HEK293 (cell line): ENCODE measurements around the gene FALEC.

Experiments used
- CTCF ChIA-PET: fragments of 350-600 bp; formaldehyde crosslinking; extraction: SDS; loops from one replicate; lab custom pipeline; 2021; ENCODE audit warnings: antibody characterized with exemption; lab: Yijun Ruan, JAX
- POLR2A ChIA-PET: fragments of 300-600 bp; formaldehyde crosslinking; extraction: SDS; loops from one replicate; lab custom pipeline; 2020; ENCODE audit warnings: antibody characterized with exemption, inconsistent platforms; lab: Yijun Ruan, JAX
- H3K27ac ChIP-seq: fragments of 200-500 bp; sonication (Bioruptor generic); 2 replicates; pipeline ENCODE4 v1.5.1; 2014; ENCODE audit warnings: low read depth, low read length, control low read depth, inconsistent platforms; ENCODE audit errors: extremely low read depth
- H3K36me3 ChIP-seq, 2 experiments: fragments of 200-500 bp in 1 of 2; sonication (Bioruptor generic) in 1 of 2; 1 replicate in 1 of 2; 2 replicates in 1 of 2; pipeline ENCODE4 v1.5.1; 2014 to 2017; ENCODE audit warnings: inconsistent platforms in 2 of 2, low read length in 2 of 2; ENCODE audit not compliant: control insufficient read depth in 2 of 2, insufficient read depth in 1 of 2
- H3K4me1 ChIP-seq: fragments of 200-500 bp; sonication (Bioruptor generic); 2 replicates; pipeline ENCODE4 v1.5.1; 2014; ENCODE audit warnings: mild to moderate bottlenecking, low read length, inconsistent platforms; ENCODE audit not compliant: control insufficient read depth, insufficient read depth
- H3K4me3 ChIP-seq: 2 replicates; pipeline ENCODE4 v1.5.1; 2011; ENCODE audit warnings: low read depth, mild to moderate bottlenecking, control low read depth, low read length, moderate library complexity
- H3K9me3 ChIP-seq: fragments of 200-500 bp; sonication (Bioruptor generic); 2 replicates; pipeline ENCODE4 v1.5.1; 2014; ENCODE audit warnings: low read depth, low read length, inconsistent platforms; ENCODE audit not compliant: control insufficient read depth, insufficient read depth
- EGR2 ChIP-seq: fragments of 450-650 bp; formaldehyde crosslinking; IDR thresholded peaks from 2 replicates; pipeline ENCODE4 v1.5.1; 2016; ENCODE audit warnings: low read depth, missing biosample characterization, missing genetic modification characterization
- FEZF1 ChIP-seq: fragments of 450-650 bp; formaldehyde crosslinking; IDR thresholded peaks from 2 replicates; pipeline ENCODE4 v1.5.1; 2016; ENCODE audit warnings: missing biosample characterization, missing genetic modification characterization
- GFI1B ChIP-seq: fragments of 450-650 bp; formaldehyde crosslinking; IDR thresholded peaks from 2 replicates; pipeline ENCODE4 v1.5.1; 2016; ENCODE audit warnings: missing biosample characterization, missing genetic modification characterization
- KLF9 ChIP-seq: fragments of 450-650 bp; formaldehyde crosslinking; IDR thresholded peaks from 2 replicates; pipeline ENCODE4 v1.5.1; 2016; ENCODE audit warnings: missing biosample characterization, missing genetic modification characterization, low read depth
- OSR2 ChIP-seq: fragments of 450-650 bp; formaldehyde crosslinking; IDR thresholded peaks from 2 replicates; pipeline ENCODE4 v1.5.1; 2016; ENCODE audit warnings: missing biosample characterization, missing genetic modification characterization
- OVOL3 ChIP-seq: fragments of 450-650 bp; formaldehyde crosslinking; IDR thresholded peaks from 2 replicates; pipeline ENCODE4 v1.5.1; 2016; ENCODE audit warnings: missing biosample characterization, missing genetic modification characterization
- PRDM1 ChIP-seq: fragments of 450-650 bp; formaldehyde crosslinking; IDR thresholded peaks from 2 replicates; pipeline ENCODE4; 2016; ENCODE audit warnings: missing biosample characterization, missing genetic modification characterization
- PRDM4 ChIP-seq: fragments of 450-650 bp; formaldehyde crosslinking; IDR thresholded peaks from 2 replicates; pipeline ENCODE4 v1.5.1; 2017; ENCODE audit warnings: missing biosample characterization, missing genetic modification characterization
- PRDM6 ChIP-seq: fragments of 450-650 bp; formaldehyde crosslinking; IDR thresholded peaks from 2 replicates; pipeline ENCODE4 v1.5.1; 2017; ENCODE audit warnings: missing biosample characterization, missing genetic modification characterization
- SETDB1 ChIP-seq: IDR thresholded peaks from one replicate; pipeline ENCODE4 v1.6.1; 2017; ENCODE audit warnings: mild to moderate bottlenecking, low read length, moderate library complexity, mixed read lengths; ENCODE audit not compliant: insufficient read length
- ZBTB1 ChIP-seq: fragments of 450-650 bp; formaldehyde crosslinking; IDR thresholded peaks from 2 replicates; pipeline ENCODE4 v1.5.1; 2016; ENCODE audit warnings: missing biosample characterization, missing genetic modification characterization
- ZEB2 ChIP-seq: fragments of 450-650 bp; formaldehyde crosslinking; IDR thresholded peaks from 2 replicates; pipeline ENCODE4 v1.5.1; 2016; ENCODE audit warnings: missing biosample characterization, missing genetic modification characterization
- ZFHX2 ChIP-seq: fragments of 450-650 bp; formaldehyde crosslinking; conservative IDR thresholded peaks from 2 replicates; pipeline ENCODE4 v1.5.1; 2016; ENCODE audit warnings: missing biosample characterization, missing genetic modification characterization
- ZFP37 ChIP-seq: fragments of 450-650 bp; formaldehyde crosslinking; IDR thresholded peaks from 2 replicates; pipeline ENCODE4 v1.5.1; 2016; ENCODE audit warnings: missing biosample characterization, missing genetic modification characterization
- ZFP69B ChIP-seq: fragments of 450-650 bp; formaldehyde crosslinking; IDR thresholded peaks from 2 replicates; pipeline ENCODE4 v1.5.1; 2016; ENCODE audit warnings: missing biosample characterization, missing genetic modification characterization
- ZIC2 ChIP-seq: fragments of 450-650 bp; formaldehyde crosslinking; IDR thresholded peaks from 2 replicates; pipeline ENCODE4 v1.5.1; 2016; ENCODE audit warnings: missing biosample characterization, missing genetic modification characterization
- ZNF138 ChIP-seq: fragments of 450-650 bp; formaldehyde crosslinking; IDR thresholded peaks from 2 replicates; pipeline ENCODE4 v1.5.1; 2016; ENCODE audit warnings: missing biosample characterization, missing genetic modification characterization, borderline replicate concordance
- ZNF18 ChIP-seq: fragments of 450-650 bp; formaldehyde crosslinking; IDR thresholded peaks from 2 replicates; pipeline ENCODE4 v1.5.1; 2016; ENCODE audit warnings: missing biosample characterization, missing genetic modification characterization
- ZNF211 ChIP-seq: fragments of 450-650 bp; formaldehyde crosslinking; IDR thresholded peaks from 2 replicates; pipeline ENCODE4 v1.5.1; 2016; ENCODE audit warnings: low read depth, missing biosample characterization, missing genetic modification characterization
- ZNF274 ChIP-seq, 2 experiments: fragments of 200-500 bp in 1 of 2; fragments of 450-650 bp in 1 of 2; sonication (Bioruptor generic) in 1 of 2; formaldehyde crosslinking in 1 of 2; IDR thresholded peaks; 2 replicates each; pipeline versions ENCODE4 v1.5.1 to v1.6.1; 2014 to 2016; ENCODE audit warnings: borderline replicate concordance in 1 of 2, inconsistent platforms in 1 of 2, low read length in 1 of 2, missing biosample characterization in 1 of 2, missing genetic modification characterization in 1 of 2
- ZNF571 ChIP-seq: fragments of 450-650 bp; formaldehyde crosslinking; IDR thresholded peaks from 2 replicates; pipeline ENCODE4 v1.5.0; 2017; ENCODE audit warnings: missing biosample characterization, missing genetic modification characterization
- ZNF776 ChIP-seq: fragments of 450-650 bp; formaldehyde crosslinking; IDR thresholded peaks from 2 replicates; pipeline ENCODE4 v1.5.0; 2017; ENCODE audit warnings: missing biosample characterization, missing genetic modification characterization, borderline replicate concordance

Gene FALEC

GRCh38 chr1:150473659-150474058 is 41.9 kb upstream of the FALEC start:
- Histone ChIP-seq H3K36me3 (peaks cover 15 to 40% of the 10 kb centered on the region in 2 experiments), H3K27ac (no peak overlapping the region), H3K4me1 (peaks cover 8% of the 10 kb centered on the region; the same call in 1 of the 2 replicates), H3K4me3 (no peak overlapping the region), H3K9me3 (no peaks in the 10 kb centered on the region)
- TF ChIP-seq ZNF776 (no peak), SETDB1 (no peak), OVOL3 (tag by site-specific recombination) (no peak)
- POLR2A ChIA-PET, result no interaction called here
- CTCF ChIA-PET, result no interaction called here

GRCh38 chr1:150474869-150475268 is 40.7 kb upstream of the FALEC start:
- H3K27ac ChIP-seq, result no peak overlapping the region
- POLR2A ChIA-PET, result interaction anchor here (0.7 kb wide), 1 partner anchor 111 kb away, joined by 3 read pairs; the partner anchor contains the start of gene RPRD2
- no peaks in the 10 kb centered on the region for H3K9me3 ChIP-seq
- H3K4me1 ChIP-seq, result peaks cover 8% of the 10 kb centered on the region; the same call in 1 of the 2 replicates
- CTCF ChIA-PET, result interaction anchor here (0.5 to 1.8 kb wide), 2 partner anchors 10 to 224 kb away, joined by 3 to 6 read pairs; no protein-coding TSS in a partner anchor
- peaks cover 13 to 36% of the 10 kb centered on the region in 2 experiments; a peak in 2 of 3 replicates for H3K36me3 ChIP-seq
- no peak overlapping the region for H3K4me3 ChIP-seq
- TF ChIP-seq PRDM1 (tag by site-specific recombination) (peak; percentile 33; the same call in 1 of the 2 replicates), ZIC2 (tag by site-specific recombination) (no peak)

- H3K27ac ChIP-seq, result no peak overlapping the region
- peaks cover 8% of the 10 kb centered on the region; the same call in 1 of the 2 replicates for H3K4me1 ChIP-seq
- ChIA-PET POLR2A (no interaction called here), CTCF (interaction anchor here (1.1 to 1.8 kb wide), 2 partner anchors 11 to 13 kb away, joined by 6 read pairs; no protein-coding TSS in a partner anchor)
- no peaks in the 10 kb centered on the region for H3K9me3 ChIP-seq
- no peak overlapping the region for H3K4me3 ChIP-seq
- H3K36me3 ChIP-seq, result peaks cover 4 to 17% of the 10 kb centered on the region in 2 experiments; a peak in 2 of 3 replicates
- TF ChIP-seq ZNF571 (tag by site-specific recombination) (no peak), PRDM6 (tag by site-specific recombination) (peak; percentile 70), KLF9 (tag by site-specific recombination) (no peak), ZFHX2 (tag by site-specific recombination) (peak; percentile 89), FEZF1 (tag by site-specific recombination) (peak; percentile 74), ZNF211 (no peak), ZFP37 (tag by site-specific recombination) (no peak), ZBTB1 (no peak), ZEB2 (tag by site-specific recombination) (no peak), OSR2 (tag by site-specific recombination) (0 out of 2 replicates have a peak, but pooled peaks have one; percentile 8), ZNF18 (tag by site-specific recombination) (no peak), GFI1B (peak; percentile 9; the same call in 1 of the 2 replicates), ZFP69B (tag by site-specific recombination) (no peak), PRDM1 (tag by site-specific recombination) (0 out of 2 replicates have a peak, but pooled peaks have one; percentile 39), EGR2 (tag by site-specific recombination) (peak; percentile 92), ZNF138 (no peak), PRDM4 (tag by site-specific recombination) (no peak), ZNF274 (IDR thresholded peaks at IDR 0.05; ENCODE audit: low read length) (no peak), ZNF274 (tag by site-specific recombination; IDR thresholded peaks at IDR 0.05; ENCODE audit: borderline replicate concordance) (no peak)
Observed at GRCh38 chr1:150476754-150477153, 38.8 kb upstream of the FALEC start.
